ENCODE measurements around the gene DCLK1. TPM values are rescaled to one million over a fixed set of nuclear protein-coding genes. Genes with fewer than 3 reads are reported as not detected.

DCLK1 gene
- total RNA-seq, 1 donor from 2014 or later: 9.1 TPM

- H3K4me3 Mint-ChIP-seq (ENCODE audit: unreplicated experiment): no peak overlapping the region
- no peak for TF ChIP-seq CTCF (IDR thresholded peaks at IDR 0.05)
- no peak for DNase-seq (ENCODE audit: extremely low spot score, unreplicated experiment)
- H3K36me3 Mint-ChIP-seq (ENCODE audit: unreplicated experiment): no peaks in the 10 kb centered on the region
- H3K4me1 Mint-ChIP-seq (ENCODE audit: unreplicated experiment): no peaks in the 10 kb centered on the region
- peaks cover 20% of the 10 kb centered on the region for H3K27me3 Mint-ChIP-seq (ENCODE audit: unreplicated experiment)
- no peaks in the 10 kb centered on the region for H3K9me3 Mint-ChIP-seq (ENCODE audit: unreplicated experiment)
- H3K27ac Mint-ChIP-seq (ENCODE audit: unreplicated experiment): no peak overlapping the region
These were observed 74.1 kb downstream of the DCLK1 start for GRCh38 chr13:36057041-36057440.

GRCh38 chr13:36055366-36055765 lies 75.8 kb downstream of the DCLK1 start:
- Mint-ChIP-seq H3K4me1 (ENCODE audit: unreplicated experiment) (no peaks in the 10 kb centered on the region), H3K27ac (ENCODE audit: unreplicated experiment) (no peak overlapping the region), H3K36me3 (ENCODE audit: unreplicated experiment) (no peaks in the 10 kb centered on the region), H3K27me3 (ENCODE audit: unreplicated experiment) (peaks cover 26% of the 10 kb centered on the region), H3K4me3 (ENCODE audit: unreplicated experiment) (no peak overlapping the region), H3K9me3 (ENCODE audit: unreplicated experiment) (no peaks in the 10 kb centered on the region)
- no peak for DNase-seq (ENCODE audit: extremely low spot score, unreplicated experiment)
- no peak for TF ChIP-seq CTCF (IDR thresholded peaks at IDR 0.05)

GRCh38 chr13:36054041-36054440 lies 77.1 kb downstream of the DCLK1 start:
- no peaks in the 10 kb centered on the region for H3K36me3 Mint-ChIP-seq (ENCODE audit: unreplicated experiment)
- peaks cover 30% of the 10 kb centered on the region for H3K27me3 Mint-ChIP-seq (ENCODE audit: unreplicated experiment)
- no peak overlapping the region for H3K27ac Mint-ChIP-seq (ENCODE audit: unreplicated experiment)
- no peak for TF ChIP-seq CTCF (IDR thresholded peaks at IDR 0.05)
- DNase-seq (ENCODE audit: extremely low spot score, unreplicated experiment): no peak
- no peak overlapping the region for H3K4me3 Mint-ChIP-seq (ENCODE audit: unreplicated experiment)
- no peaks in the 10 kb centered on the region for H3K4me1 Mint-ChIP-seq (ENCODE audit: unreplicated experiment)
- H3K9me3 Mint-ChIP-seq (ENCODE audit: unreplicated experiment): no peaks in the 10 kb centered on the region

DNA sequence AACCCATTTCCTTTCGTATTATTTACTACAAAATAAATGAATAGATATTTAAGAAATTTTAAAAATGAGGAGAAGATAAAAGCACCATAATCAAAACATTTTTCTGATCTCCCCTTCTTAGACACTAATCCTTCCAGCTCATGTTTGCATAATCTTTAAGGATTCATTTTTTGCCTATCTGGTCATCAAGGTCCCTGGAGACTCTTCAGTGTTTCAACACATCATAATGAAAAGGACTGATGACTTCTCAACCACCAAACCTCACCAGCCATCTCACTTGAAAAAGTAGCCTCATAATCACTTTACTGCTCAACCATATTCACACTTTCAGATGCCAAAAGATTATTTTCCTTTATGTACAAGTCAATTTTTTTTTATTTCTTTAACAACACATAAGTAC lies 80.1 kb downstream of the DCLK1 start:
- no peaks in the 10 kb centered on the region for H3K36me3 Mint-ChIP-seq (ENCODE audit: unreplicated experiment)
- no peak for DNase-seq (ENCODE audit: extremely low spot score, unreplicated experiment)
- peaks cover 42% of the 10 kb centered on the region for H3K27me3 Mint-ChIP-seq (ENCODE audit: unreplicated experiment)
- no peaks in the 10 kb centered on the region for H3K9me3 Mint-ChIP-seq (ENCODE audit: unreplicated experiment)
- H3K4me1 Mint-ChIP-seq (ENCODE audit: unreplicated experiment): no peaks in the 10 kb centered on the region
- TF ChIP-seq CTCF (IDR thresholded peaks at IDR 0.05): no peak
- H3K4me3 Mint-ChIP-seq (ENCODE audit: unreplicated experiment): no peak overlapping the region
- H3K27ac Mint-ChIP-seq (ENCODE audit: unreplicated experiment): no peak overlapping the region

DNA sequence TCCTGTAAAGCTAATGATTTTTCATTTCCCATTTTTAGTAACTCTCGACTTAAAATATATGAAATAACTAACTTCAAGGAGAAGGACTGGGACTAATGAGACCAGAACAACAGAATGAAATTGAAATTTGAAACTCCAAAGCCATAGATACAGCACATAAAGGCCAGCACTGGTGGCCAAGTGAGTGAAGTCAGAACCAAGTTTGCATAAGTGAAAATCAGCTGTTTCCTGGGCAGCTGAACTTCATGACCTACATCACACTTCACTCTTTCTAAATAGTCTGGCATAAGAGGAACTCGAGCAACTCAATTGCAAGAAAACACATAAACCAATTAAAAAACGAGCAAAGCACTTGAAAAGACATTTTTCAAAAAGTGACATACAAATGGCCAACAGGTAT lies 84.5 kb downstream of the DCLK1 start:
- TF ChIP-seq CTCF (IDR thresholded peaks at IDR 0.05): no peak
- no peak for DNase-seq (ENCODE audit: extremely low spot score, unreplicated experiment)
- Mint-ChIP-seq H3K36me3 (ENCODE audit: unreplicated experiment) (no peaks in the 10 kb centered on the region), H3K27me3 (ENCODE audit: unreplicated experiment) (peaks cover 35% of the 10 kb centered on the region), H3K27ac (ENCODE audit: unreplicated experiment) (no peak overlapping the region), H3K4me3 (ENCODE audit: unreplicated experiment) (no peak overlapping the region), H3K4me1 (ENCODE audit: unreplicated experiment) (no peaks in the 10 kb centered on the region), H3K9me3 (ENCODE audit: unreplicated experiment) (no peaks in the 10 kb centered on the region)
